Measurements from ENCODE around the gene RPL18.

Gene RPL18

DNA sequence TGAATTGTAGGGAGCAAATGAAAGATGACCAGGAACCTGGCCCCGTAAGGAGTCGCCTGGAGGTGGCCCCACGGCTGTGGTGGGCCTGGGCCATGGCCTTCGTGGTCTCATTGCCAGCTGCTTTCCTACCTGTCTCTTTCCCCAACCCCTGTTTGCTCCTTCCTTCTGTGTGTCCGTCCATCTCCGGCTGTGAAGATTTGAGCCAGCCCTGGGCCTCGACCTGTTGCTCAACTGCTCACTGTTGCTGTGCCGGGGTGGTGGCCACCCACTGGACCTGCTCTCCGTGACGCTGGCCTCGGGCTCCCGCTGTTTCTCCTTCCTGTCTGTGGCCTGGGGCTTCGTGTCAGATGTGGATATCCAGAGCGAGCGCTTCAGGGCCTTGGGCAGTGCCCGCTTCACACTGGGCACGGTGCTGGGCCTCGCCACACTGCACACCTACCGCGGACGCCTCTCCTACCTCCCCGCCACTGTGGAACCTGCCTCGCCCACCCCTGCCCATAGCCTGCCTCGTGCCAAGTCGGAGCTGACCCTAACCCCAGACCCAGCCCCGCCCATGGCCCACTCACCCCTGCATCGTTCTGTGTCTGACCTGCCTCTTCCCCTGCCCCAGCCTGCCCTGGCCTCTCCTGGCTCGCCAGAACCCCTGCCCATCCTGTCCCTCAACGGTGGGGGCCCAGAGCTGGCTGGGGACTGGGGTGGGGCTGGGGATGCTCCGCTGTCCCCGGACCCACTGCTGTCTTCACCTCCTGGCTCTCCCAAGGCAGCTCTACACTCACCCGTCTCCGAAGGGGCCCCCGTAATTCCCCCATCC lies 9.7 kb upstream of the RPL18 start:
- H3K9me3 Mint-ChIP-seq, result no peaks in the 10 kb centered on the region
- H3K36me3 Mint-ChIP-seq (ENCODE audit: low read depth), result peaks cover 15% of the 10 kb centered on the region
- no peak for ATAC-seq
- DNase-seq, result no peak
- peaks cover 46% of the 10 kb centered on the region for H3K4me1 Mint-ChIP-seq
- no peak overlapping the region for H3K27ac Mint-ChIP-seq
- no peaks in the 10 kb centered on the region for H3K27me3 Mint-ChIP-seq
- no peak overlapping the region for H3K4me3 Mint-ChIP-seq

GRCh38 chr19:48627865-48628314 lies 8.9 kb upstream of the RPL18 start:
- H3K27ac Mint-ChIP-seq, result no peak overlapping the region
- H3K4me1 Mint-ChIP-seq, result peaks cover 44% of the 10 kb centered on the region
- no peak overlapping the region for H3K4me3 Mint-ChIP-seq
- H3K36me3 Mint-ChIP-seq (ENCODE audit: low read depth), result peaks cover 20% of the 10 kb centered on the region
- DNase-seq (no peak), ATAC-seq (no peak)
- no peaks in the 10 kb centered on the region for H3K9me3 Mint-ChIP-seq
- H3K27me3 Mint-ChIP-seq, result no peaks in the 10 kb centered on the region

DNA sequence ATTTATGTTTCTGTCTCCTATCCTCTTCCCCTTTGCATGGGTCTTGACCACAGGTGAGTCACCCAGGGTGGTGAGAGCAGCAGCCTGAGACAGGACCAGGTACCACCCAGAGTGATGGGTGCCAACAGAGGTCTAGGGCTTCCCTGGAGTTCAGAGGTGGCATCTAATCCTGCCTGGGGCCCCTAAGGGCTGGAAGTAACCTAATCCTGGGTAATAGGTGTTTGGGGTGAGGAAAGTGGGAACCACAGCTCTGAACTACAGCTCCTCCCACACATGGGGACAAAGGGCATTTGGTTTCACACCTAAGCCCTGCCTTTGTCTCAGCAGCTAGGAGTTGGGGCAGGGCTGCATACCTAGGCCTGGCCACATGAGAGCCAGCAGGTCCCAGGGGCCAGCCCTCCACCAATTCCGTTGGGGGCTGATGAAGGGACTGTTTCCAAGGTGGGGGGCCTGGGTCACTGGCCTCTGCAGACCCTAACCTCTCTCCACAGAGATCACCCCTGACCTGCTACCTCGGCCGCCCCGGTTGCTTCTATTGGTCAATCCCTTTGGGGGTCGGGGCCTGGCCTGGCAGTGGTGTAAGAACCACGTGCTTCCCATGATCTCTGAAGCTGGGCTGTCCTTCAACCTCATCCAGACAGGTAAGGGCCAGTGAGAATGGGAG lies 8.4 kb upstream of the RPL18 start:
- H3K9me3 Mint-ChIP-seq, result no peaks in the 10 kb centered on the region
- peak overlapping the region; percentile 68 for H3K27ac Mint-ChIP-seq

DNA sequence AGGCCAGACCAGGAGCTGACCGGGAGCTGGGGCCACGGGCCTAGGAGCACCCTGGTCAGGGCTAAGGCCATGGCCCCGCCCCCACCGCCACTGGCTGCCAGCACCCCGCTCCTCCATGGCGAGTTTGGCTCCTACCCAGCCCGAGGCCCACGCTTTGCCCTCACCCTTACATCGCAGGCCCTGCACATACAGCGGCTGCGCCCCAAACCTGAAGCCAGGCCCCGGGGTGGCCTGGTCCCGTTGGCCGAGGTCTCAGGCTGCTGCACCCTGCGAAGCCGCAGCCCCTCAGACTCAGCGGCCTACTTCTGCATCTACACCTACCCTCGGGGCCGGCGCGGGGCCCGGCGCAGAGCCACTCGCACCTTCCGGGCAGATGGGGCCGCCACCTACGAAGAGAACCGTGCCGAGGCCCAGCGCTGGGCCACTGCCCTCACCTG lies 6.9 kb upstream of the RPL18 start:
- H3K36me3 Mint-ChIP-seq (ENCODE audit: low read depth), result peaks cover 28% of the 10 kb centered on the region
- no peak overlapping the region for H3K4me3 Mint-ChIP-seq
- no peaks in the 10 kb centered on the region for H3K27me3 Mint-ChIP-seq
- no peaks in the 10 kb centered on the region for H3K9me3 Mint-ChIP-seq
- H3K27ac Mint-ChIP-seq, result no peak overlapping the region
- no peak for ATAC-seq
- peaks cover 44% of the 10 kb centered on the region for H3K4me1 Mint-ChIP-seq
- no peak for DNase-seq

More for the DNA sequence above, 8.4 kb upstream of the RPL18 start:
- ATAC-seq, result peak; percentile 63
- DNase-seq, result peak; percentile 49
- no peaks in the 10 kb centered on the region for H3K27me3 Mint-ChIP-seq
- peaks cover 21% of the 10 kb centered on the region for H3K36me3 Mint-ChIP-seq (ENCODE audit: low read depth)
- peaks cover 42% of the 10 kb centered on the region for H3K4me1 Mint-ChIP-seq
- no peak overlapping the region for H3K4me3 Mint-ChIP-seq

- Mint-ChIP-seq H3K4me3 (peak overlapping the region; percentile 80), H3K36me3 (ENCODE audit: low read depth) (peaks cover 31% of the 10 kb centered on the region), H3K27me3 (no peaks in the 10 kb centered on the region), H3K4me1 (peaks cover 46% of the 10 kb centered on the region), H3K9me3 (no peaks in the 10 kb centered on the region), H3K27ac (no peak overlapping the region)
- ATAC-seq, result no peak
- DNase-seq, result no peak
Observed at GRCh38 chr19:48624791-48625723, 6.1 kb upstream of the RPL18 start.

- Mint-ChIP-seq H3K4me1 (peaks cover 52% of the 10 kb centered on the region), H3K9me3 (no peaks in the 10 kb centered on the region), H3K27me3 (no peaks in the 10 kb centered on the region), H3K36me3 (ENCODE audit: low read depth) (peaks cover 35% of the 10 kb centered on the region), H3K4me3 (peak overlapping the region; percentile 80), H3K27ac (peak overlapping the region; percentile 90)
- ATAC-seq (peak; percentile 78), DNase-seq (peak; percentile 98)
Observed at GRCh38 chr19:48624067-48624594, 5.2 kb upstream of the RPL18 start.

- Mint-ChIP-seq H3K9me3 (no peaks in the 10 kb centered on the region), H3K27me3 (no peaks in the 10 kb centered on the region), H3K27ac (peak overlapping the region; percentile 90), H3K4me1 (peaks cover 56% of the 10 kb centered on the region), H3K4me3 (peak overlapping the region; percentile 80), H3K36me3 (ENCODE audit: low read depth) (peaks cover 38% of the 10 kb centered on the region)
- ATAC-seq (no peak), DNase-seq (no peak)
Observed at GRCh38 chr19:48623556-48624066, 4.6 kb upstream of the RPL18 start.

DNA sequence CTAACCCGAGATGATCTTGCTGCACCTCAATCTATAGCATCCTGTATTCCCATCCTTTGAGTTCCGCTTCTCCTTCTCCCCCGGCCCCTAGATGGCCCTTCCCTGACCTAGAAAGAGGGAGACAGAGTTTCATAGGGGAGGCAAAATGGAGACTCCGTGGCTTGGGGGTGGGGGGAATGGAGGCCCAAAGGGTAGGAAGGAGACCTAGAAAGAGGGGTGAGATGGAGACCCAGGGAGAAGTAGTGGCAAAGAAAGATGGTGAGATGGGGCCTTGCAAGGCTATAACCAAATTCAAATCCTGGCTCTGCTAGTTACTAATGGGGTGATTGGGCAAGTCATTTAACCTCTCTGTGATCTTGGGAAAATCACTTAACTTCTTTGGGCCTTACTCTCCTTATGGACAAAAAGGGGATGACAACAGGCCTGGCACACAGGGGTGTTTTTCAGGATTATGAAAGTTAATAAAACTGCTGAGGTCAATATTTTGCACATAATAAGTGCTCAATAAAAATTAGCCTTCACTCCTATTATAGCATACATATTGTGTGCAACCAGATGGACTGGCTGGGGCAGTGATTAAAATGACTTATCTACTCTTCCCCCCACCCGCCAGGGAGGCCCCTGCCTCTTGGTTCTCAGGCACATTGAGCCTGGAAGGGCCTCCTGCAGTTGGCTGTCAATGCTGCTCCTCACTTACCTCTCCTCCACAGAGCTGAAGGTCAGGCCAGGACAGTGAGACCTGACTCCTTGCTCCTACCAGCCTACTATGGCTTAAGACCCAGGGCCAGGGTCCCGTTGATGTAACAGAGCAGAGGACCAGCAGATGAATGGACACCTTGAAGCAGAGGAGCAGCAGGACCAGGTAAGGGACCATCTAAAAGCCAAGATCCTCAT lies 961 bp upstream of the RPL18 start:
- no peak for ATAC-seq
- H3K27me3 Mint-ChIP-seq, result no peaks in the 10 kb centered on the region
- peaks cover 64% of the 10 kb centered on the region for H3K4me1 Mint-ChIP-seq
- peak overlapping the region; percentile 98 for H3K4me3 Mint-ChIP-seq
- H3K36me3 Mint-ChIP-seq (ENCODE audit: low read depth), result peaks cover 64% of the 10 kb centered on the region
- peak overlapping the region; percentile 100 for H3K27ac Mint-ChIP-seq
- no peak for DNase-seq
- no peaks in the 10 kb centered on the region for H3K9me3 Mint-ChIP-seq

GRCh38 chr19:48618278-48618915 lies 581 bp downstream of the RPL18 start:
- H3K27ac Mint-ChIP-seq, result peak overlapping the region; percentile 100
- ATAC-seq, result no peak
- H3K27me3 Mint-ChIP-seq, result no peaks in the 10 kb centered on the region
- H3K9me3 Mint-ChIP-seq, result no peaks in the 10 kb centered on the region
- H3K36me3 Mint-ChIP-seq (ENCODE audit: low read depth), result peaks cover 65% of the 10 kb centered on the region
- peak overlapping the region; percentile 98 for H3K4me3 Mint-ChIP-seq
- peaks cover 55% of the 10 kb centered on the region for H3K4me1 Mint-ChIP-seq
- DNase-seq, result no peak

- H3K4me3 Mint-ChIP-seq, result peak overlapping the region; percentile 98
- peak overlapping the region; percentile 100 for H3K27ac Mint-ChIP-seq
- ATAC-seq (no peak), DNase-seq (no peak)
- H3K27me3 Mint-ChIP-seq, result no peaks in the 10 kb centered on the region
- H3K9me3 Mint-ChIP-seq, result no peaks in the 10 kb centered on the region
- H3K36me3 Mint-ChIP-seq (ENCODE audit: low read depth), result peaks cover 61% of the 10 kb centered on the region
- H3K4me1 Mint-ChIP-seq, result peaks cover 49% of the 10 kb centered on the region
Observed at GRCh38 chr19:48617146-48617937, 1.6 kb downstream of the RPL18 start.

- Mint-ChIP-seq H3K36me3 (ENCODE audit: low read depth) (peaks cover 57% of the 10 kb centered on the region), H3K27ac (peak overlapping the region; percentile 100), H3K4me3 (peak overlapping the region; percentile 98), H3K9me3 (no peaks in the 10 kb centered on the region), H3K4me1 (peaks cover 44% of the 10 kb centered on the region), H3K27me3 (no peaks in the 10 kb centered on the region)
- no peak for DNase-seq
- ATAC-seq, result no peak
Observed at GRCh38 chr19:48616491-48617056, 2.4 kb downstream of the RPL18 start.

GRCh38 chr19:48616041-48616436 lies 2.9 kb downstream of the RPL18 start:
- no peaks in the 10 kb centered on the region for H3K9me3 Mint-ChIP-seq
- H3K27me3 Mint-ChIP-seq, result no peaks in the 10 kb centered on the region
- H3K36me3 Mint-ChIP-seq (ENCODE audit: low read depth), result peaks cover 54% of the 10 kb centered on the region
- peaks cover 41% of the 10 kb centered on the region for H3K4me1 Mint-ChIP-seq
- H3K27ac Mint-ChIP-seq, result peak overlapping the region; percentile 100
- peak overlapping the region; percentile 98 for H3K4me3 Mint-ChIP-seq
- no peak for ATAC-seq
- no peak for DNase-seq
